Measurements from ENCODE around the gene ADPRS.
A peak's percentile ranks its signal among the peaks of the same experiment; 100 is the strongest.

The ADPRS gene

DNA sequence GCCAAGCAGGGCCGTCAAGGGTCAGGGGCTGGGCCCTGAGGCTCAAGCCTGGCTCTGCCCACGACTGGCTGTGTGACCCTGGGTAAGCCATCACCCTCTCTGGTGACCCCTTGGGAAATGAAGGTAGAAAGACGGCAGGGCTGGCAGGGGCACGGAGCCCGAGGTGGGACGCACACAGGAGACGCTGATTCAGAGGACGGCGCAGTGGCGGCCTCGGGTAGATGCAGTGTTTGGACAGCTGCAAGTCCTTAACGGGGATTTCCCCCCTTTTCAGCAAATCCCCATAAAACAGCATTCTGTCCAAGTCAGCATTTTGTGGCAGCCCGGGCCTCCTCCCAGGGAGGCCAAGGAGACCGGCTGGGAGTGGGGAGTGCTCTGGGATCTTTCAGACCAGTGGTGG, 19.6 kb downstream of the ADPRS start:
- no peak overlapping the region for H3K4me3 ChIP-seq (ENCODE audit: low read depth, low read length)

DNA sequence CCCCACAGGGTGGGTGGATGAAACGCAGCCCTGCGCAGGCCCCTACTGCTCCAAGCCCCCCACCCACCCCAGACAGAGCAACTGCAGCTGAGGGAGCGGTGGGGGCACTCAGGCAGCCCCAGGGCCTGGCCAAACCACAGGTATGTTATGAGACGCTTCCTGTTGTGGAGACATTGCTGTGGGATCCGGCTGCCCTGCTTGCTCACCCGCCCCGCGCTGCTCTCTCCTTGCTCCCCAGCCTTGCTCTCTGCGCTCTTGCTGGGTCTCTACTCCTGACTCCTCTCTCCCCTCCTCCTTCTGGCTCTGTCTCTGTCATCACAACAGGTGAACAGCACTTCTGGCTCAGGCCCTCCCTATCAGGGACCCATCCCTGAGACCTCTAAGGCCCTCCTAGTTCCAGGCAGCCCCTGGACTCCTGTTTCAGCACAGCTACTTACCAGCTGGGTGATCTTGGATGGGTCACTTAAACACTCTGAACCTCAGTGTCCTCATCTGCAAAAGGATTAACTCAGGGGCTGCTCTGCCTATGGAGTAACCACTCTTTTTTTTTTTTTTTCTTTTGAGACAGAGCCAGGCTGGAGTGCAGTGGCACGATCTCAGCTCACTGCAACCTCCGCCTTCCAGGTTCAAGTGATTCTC, 20.5 kb downstream of the ADPRS start:
- no peak overlapping the region for H3K4me3 ChIP-seq (ENCODE audit: low read depth, low read length)
- H3K79me2 ChIP-seq (ENCODE audit: control insufficient read depth, insufficient read depth, low read length, unreplicated experiment): no peaks in the 10 kb centered on the region
- H3K36me3 ChIP-seq (ENCODE audit: insufficient read depth, low read length): no peaks in the 10 kb centered on the region
- no peaks in the 10 kb centered on the region for H3K27me3 ChIP-seq (ENCODE audit: insufficient read depth, low read length)
- H2AFZ ChIP-seq (ENCODE audit: low read length, unreplicated experiment): no peak overlapping the region
- no peak overlapping the region for H3K27ac ChIP-seq (ENCODE audit: low read depth, low read length)
- H3K4me1 ChIP-seq (ENCODE audit: control insufficient read depth, insufficient read depth, low read length, unreplicated experiment): peaks cover 10% of the 10 kb centered on the region

More for the DNA sequence above, 19.6 kb downstream of the ADPRS start:
- Histone ChIP-seq H3K36me3 (ENCODE audit: insufficient read depth, low read length) (no peaks in the 10 kb centered on the region), H3K27me3 (ENCODE audit: insufficient read depth, low read length) (no peaks in the 10 kb centered on the region), H2AFZ (ENCODE audit: low read length, unreplicated experiment) (no peak overlapping the region), H3K4me1 (ENCODE audit: control insufficient read depth, insufficient read depth, low read length, unreplicated experiment) (peaks cover 10% of the 10 kb centered on the region), H3K79me2 (ENCODE audit: control insufficient read depth, insufficient read depth, low read length, unreplicated experiment) (no peaks in the 10 kb centered on the region), H3K27ac (ENCODE audit: low read depth, low read length) (no peak overlapping the region)

DNA sequence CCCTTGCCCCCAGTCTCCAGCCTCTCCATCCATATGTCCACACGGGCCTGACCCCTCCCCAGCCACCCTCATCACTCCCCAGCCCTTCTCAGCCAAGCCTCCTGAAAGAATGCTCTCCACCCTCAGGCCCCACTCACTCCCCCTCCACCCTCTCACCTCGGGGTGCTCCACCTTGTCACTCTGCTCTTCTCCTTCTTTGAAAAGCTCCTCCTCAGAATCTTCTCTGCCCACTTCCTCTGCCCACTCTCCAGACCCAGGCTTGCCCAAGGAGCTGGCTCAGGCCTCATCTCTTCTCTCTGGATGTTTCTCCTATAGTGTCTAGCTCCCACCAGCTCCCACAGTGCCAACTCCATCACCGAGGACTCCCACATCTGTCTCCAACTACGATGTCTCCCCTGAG, 22.5 kb downstream of the ADPRS start:
- Histone ChIP-seq H3K79me2 (ENCODE audit: control insufficient read depth, insufficient read depth, low read length, unreplicated experiment) (no peaks in the 10 kb centered on the region), H3K4me3 (ENCODE audit: low read depth, low read length) (no peak overlapping the region), H3K27me3 (ENCODE audit: insufficient read depth, low read length) (no peaks in the 10 kb centered on the region), H3K36me3 (ENCODE audit: insufficient read depth, low read length) (no peaks in the 10 kb centered on the region), H3K27ac (ENCODE audit: low read depth, low read length) (no peak overlapping the region), H2AFZ (ENCODE audit: low read length, unreplicated experiment) (no peak overlapping the region), H3K4me1 (ENCODE audit: control insufficient read depth, insufficient read depth, low read length, unreplicated experiment) (peaks cover 21% of the 10 kb centered on the region)

DNA sequence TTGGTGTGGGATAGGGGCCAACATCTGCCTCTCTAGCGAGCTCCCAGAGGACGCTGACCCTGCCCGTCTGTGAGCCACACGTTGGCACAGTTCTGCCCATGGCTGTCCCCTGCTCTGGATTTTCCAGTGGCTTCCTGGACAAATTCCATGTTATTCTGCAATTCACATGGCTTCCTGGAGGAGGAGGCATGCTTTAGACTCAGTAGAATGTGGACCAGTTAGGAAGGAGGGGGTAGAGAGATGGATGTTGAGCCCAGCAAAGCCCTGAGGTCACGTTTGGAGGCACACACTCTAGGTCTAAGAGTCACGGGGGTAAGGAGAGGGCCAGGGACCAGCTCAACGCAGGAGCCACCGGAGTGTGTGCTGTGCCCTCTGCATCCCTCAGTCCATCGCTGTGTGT, 24.1 kb downstream of the ADPRS start:
- H3K4me1 ChIP-seq (ENCODE audit: control insufficient read depth, insufficient read depth, low read length, unreplicated experiment): peaks cover 21% of the 10 kb centered on the region
- H3K27me3 ChIP-seq (ENCODE audit: insufficient read depth, low read length): no peaks in the 10 kb centered on the region
- H2AFZ ChIP-seq (ENCODE audit: low read length, unreplicated experiment): no peak overlapping the region
- no peak overlapping the region for H3K4me3 ChIP-seq (ENCODE audit: low read depth, low read length)
- no peaks in the 10 kb centered on the region for H3K79me2 ChIP-seq (ENCODE audit: control insufficient read depth, insufficient read depth, low read length, unreplicated experiment)
- no peaks in the 10 kb centered on the region for H3K36me3 ChIP-seq (ENCODE audit: insufficient read depth, low read length)
- no peak overlapping the region for H3K27ac ChIP-seq (ENCODE audit: low read depth, low read length)

DNA sequence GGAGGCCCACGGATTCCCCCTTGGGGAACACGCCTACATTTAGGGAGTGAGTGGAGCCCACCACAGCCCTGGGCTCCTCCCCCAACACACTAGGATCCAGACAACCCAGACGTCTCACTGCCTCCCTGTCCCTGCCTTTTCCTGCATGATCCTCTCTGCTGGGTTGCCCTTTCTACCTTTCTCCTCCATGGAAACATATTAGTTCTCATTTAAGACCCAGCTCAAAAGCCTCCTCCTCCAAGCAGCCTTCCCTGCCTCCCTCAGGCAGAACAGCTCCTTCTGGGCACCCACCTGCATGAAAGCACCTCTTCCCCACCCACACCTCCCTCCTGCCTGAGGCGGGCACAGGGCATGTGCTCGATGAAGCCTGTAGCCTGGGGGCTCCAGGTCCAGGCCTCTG, 25.7 kb downstream of the ADPRS start:
- Histone ChIP-seq H3K79me2 (ENCODE audit: control insufficient read depth, insufficient read depth, low read length, unreplicated experiment) (no peaks in the 10 kb centered on the region), H2AFZ (ENCODE audit: low read length, unreplicated experiment) (no peak overlapping the region), H3K4me3 (ENCODE audit: low read depth, low read length) (no peak overlapping the region), H3K27ac (ENCODE audit: low read depth, low read length) (no peak overlapping the region), H3K36me3 (ENCODE audit: insufficient read depth, low read length) (no peaks in the 10 kb centered on the region), H3K4me1 (ENCODE audit: control insufficient read depth, insufficient read depth, low read length, unreplicated experiment) (peaks cover 12% of the 10 kb centered on the region), H3K27me3 (ENCODE audit: insufficient read depth, low read length) (no peaks in the 10 kb centered on the region)

DNA sequence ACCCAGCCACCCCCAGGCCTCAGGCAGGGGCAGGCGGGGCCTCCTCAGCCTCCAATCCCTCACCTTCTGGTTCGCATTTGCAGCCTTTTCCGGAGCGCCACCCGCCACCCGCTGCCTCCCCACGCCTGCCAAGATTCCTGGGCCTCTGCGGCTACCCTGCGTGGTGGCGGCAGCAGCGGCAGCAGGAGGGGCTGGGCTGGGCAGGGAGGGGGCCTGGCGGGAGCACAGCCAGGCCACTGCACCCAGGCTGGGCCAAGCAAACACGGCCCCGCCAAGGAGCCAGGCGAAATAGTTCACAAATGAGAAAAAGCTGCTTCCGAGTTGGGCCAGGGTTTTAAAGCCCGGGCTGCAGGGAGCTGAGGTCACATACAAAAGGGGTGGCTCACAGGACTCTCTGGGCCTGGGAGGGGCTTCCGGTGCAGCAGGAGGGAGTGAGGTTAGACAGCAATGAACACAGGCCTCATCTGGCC, 26.5 kb downstream of the ADPRS start:
- Histone ChIP-seq H3K27me3 (ENCODE audit: insufficient read depth, low read length) (no peaks in the 10 kb centered on the region), H3K4me3 (ENCODE audit: low read depth, low read length) (0 out of 2 replicates have a peak overlapping the region, but pooled peaks have one; percentile 35), H3K79me2 (ENCODE audit: control insufficient read depth, insufficient read depth, low read length, unreplicated experiment) (no peaks in the 10 kb centered on the region), H2AFZ (ENCODE audit: low read length, unreplicated experiment) (peak overlapping the region; percentile 2), H3K4me1 (ENCODE audit: control insufficient read depth, insufficient read depth, low read length, unreplicated experiment) (peaks cover 11% of the 10 kb centered on the region), H3K27ac (ENCODE audit: low read depth, low read length) (peak overlapping the region; percentile 3; the same call in 1 of the 2 replicates), H3K36me3 (ENCODE audit: insufficient read depth, low read length) (no peaks in the 10 kb centered on the region)

DNA sequence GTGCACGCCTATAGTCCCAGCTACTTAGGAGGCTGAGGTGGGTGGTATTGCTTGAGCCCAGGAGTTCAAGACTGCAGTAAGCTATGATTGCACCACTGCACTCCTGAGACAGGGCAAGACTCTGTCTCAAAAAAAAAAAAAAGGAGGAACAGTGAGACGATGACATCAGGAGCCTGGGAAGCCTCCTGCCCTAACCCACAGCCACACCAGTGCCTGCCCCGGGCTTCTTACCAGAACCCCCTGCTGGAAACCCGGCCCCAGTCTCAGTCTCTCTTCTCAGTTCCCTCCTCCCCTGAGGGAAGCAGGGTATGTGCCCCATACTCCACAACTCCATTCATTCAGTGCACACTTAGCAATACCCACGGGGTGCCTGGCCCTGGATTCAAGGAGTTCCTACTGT, 27.2 kb downstream of the ADPRS start:
- Histone ChIP-seq H3K36me3 (ENCODE audit: insufficient read depth, low read length) (no peaks in the 10 kb centered on the region), H3K27me3 (ENCODE audit: insufficient read depth, low read length) (no peaks in the 10 kb centered on the region), H2AFZ (ENCODE audit: low read length, unreplicated experiment) (no peak overlapping the region), H3K4me1 (ENCODE audit: control insufficient read depth, insufficient read depth, low read length, unreplicated experiment) (peaks cover 11% of the 10 kb centered on the region), H3K4me3 (ENCODE audit: low read depth, low read length) (no peak overlapping the region), H3K79me2 (ENCODE audit: control insufficient read depth, insufficient read depth, low read length, unreplicated experiment) (no peaks in the 10 kb centered on the region), H3K27ac (ENCODE audit: low read depth, low read length) (no peak overlapping the region)

DNA sequence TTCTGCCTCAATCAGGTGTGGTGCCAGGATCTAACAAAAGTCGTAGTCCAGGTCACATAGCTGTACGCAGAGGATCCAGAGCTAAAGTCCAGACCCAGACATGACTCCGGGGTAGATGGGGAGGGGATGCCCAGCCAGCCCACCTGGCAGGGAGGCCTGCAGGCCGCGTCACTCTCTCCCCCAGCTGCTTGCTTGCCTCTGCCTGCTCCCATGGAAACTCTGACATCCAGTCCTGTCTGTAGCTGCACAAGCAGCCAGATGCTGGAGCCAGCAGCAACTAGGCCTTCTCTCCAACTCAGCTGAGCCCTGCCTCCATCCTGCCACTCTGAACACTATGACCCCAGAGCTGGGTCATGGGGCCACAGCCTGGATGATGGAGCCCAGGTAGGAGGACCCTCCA, 28.2 kb downstream of the ADPRS start:
- Histone ChIP-seq H3K4me3 (ENCODE audit: low read depth, low read length) (no peak overlapping the region), H3K27me3 (ENCODE audit: insufficient read depth, low read length) (no peaks in the 10 kb centered on the region), H3K4me1 (ENCODE audit: control insufficient read depth, insufficient read depth, low read length, unreplicated experiment) (peaks cover 11% of the 10 kb centered on the region), H3K36me3 (ENCODE audit: insufficient read depth, low read length) (no peaks in the 10 kb centered on the region), H2AFZ (ENCODE audit: low read length, unreplicated experiment) (no peak overlapping the region), H3K79me2 (ENCODE audit: control insufficient read depth, insufficient read depth, low read length, unreplicated experiment) (no peaks in the 10 kb centered on the region), H3K27ac (ENCODE audit: low read depth, low read length) (no peak overlapping the region)

DNA sequence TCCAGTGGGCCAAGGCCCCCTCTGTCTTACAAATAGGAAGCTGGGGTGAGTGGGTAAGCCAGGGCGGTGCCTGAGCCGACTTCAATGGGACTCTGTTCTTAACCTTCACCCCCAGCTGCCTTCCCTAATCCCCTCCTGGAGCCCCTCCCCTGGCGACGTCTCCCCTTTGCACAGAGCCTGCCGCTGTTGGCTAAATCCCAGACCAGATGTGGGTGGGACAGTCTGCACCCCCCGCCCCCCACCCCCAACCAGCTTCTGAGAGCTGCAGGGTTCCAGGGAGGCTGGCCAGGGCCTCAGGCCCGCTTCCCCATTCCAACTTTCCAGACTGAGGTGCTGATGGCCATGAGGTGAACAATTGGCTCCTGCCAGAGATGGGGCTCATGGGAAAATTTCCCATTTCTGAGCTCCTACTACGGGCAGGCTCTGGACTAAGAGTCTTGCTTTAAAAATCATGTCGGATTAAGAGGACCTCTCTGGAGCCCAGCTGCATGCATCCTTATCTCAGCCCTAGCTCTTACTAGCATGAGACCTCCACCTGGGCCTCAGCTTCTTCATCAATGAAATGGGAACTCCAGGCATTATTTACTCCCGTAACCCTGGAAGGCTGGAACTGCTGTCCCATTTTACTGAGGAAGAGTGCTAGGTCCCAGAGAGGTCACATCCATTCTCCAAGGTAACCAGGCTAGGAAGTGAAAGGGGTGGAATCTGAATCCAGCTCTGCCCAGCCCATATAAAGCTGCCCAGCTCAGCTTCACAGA, 29.9 kb downstream of the ADPRS start:
- H3K4me1 ChIP-seq (ENCODE audit: control insufficient read depth, insufficient read depth, low read length, unreplicated experiment): peaks cover 11% of the 10 kb centered on the region
- no peak overlapping the region for H3K27ac ChIP-seq (ENCODE audit: low read depth, low read length)
- no peaks in the 10 kb centered on the region for H3K79me2 ChIP-seq (ENCODE audit: control insufficient read depth, insufficient read depth, low read length, unreplicated experiment)
- no peaks in the 10 kb centered on the region for H3K36me3 ChIP-seq (ENCODE audit: insufficient read depth, low read length)
- 0 out of 2 replicates have a peak, but pooled peaks cover under 1% of the 10 kb centered on the region for H3K27me3 ChIP-seq (ENCODE audit: insufficient read depth, low read length)
- no peak overlapping the region for H3K4me3 ChIP-seq (ENCODE audit: low read depth, low read length)
- H2AFZ ChIP-seq (ENCODE audit: low read length, unreplicated experiment): no peak overlapping the region

DNA sequence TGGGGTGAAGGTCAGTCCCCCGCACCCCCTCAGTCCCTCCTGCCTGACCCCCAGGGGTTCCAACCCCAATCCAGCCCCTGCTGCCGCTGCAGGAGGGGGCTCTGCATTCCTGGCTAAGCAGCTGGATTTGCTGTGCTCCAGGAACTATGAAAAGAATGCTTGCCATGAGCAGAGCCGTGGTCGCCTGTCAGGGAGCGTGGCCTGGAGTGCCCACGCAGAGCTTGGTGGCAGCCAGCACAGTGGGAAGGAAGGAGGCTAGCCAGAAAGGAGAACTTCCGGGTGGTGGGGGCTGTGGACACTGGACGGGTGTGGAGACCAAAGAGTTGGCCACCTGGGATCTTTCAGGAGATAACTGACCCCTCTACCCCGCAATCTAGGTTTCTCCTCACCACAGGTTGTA, 30.8 kb downstream of the ADPRS start:
- Histone ChIP-seq H2AFZ (ENCODE audit: low read length, unreplicated experiment) (no peak overlapping the region), H3K79me2 (ENCODE audit: control insufficient read depth, insufficient read depth, low read length, unreplicated experiment) (no peaks in the 10 kb centered on the region), H3K4me1 (ENCODE audit: control insufficient read depth, insufficient read depth, low read length, unreplicated experiment) (peaks cover 11% of the 10 kb centered on the region), H3K4me3 (ENCODE audit: low read depth, low read length) (no peak overlapping the region), H3K27ac (ENCODE audit: low read depth, low read length) (no peak overlapping the region), H3K36me3 (ENCODE audit: insufficient read depth, low read length) (no peaks in the 10 kb centered on the region), H3K27me3 (ENCODE audit: insufficient read depth, low read length) (peaks cover 9% of the 10 kb centered on the region)
